ENCODE data around the gene JMJD7.
"Not testable (repeated sequence)": the region's sequence is repeated elsewhere in the genome, so short reads cannot be mapped to it uniquely, and the experiment has no call there.

JMJD7 gene

GRCh38 chr15:41822471-41822870 is 5.4 kb upstream of the JMJD7 start:
- no peak for DNase-seq (ENCODE audit: low spot score)

- no peak for DNase-seq (ENCODE audit: low spot score)
Observed at GRCh38 chr15:41822957-41823356, 4.9 kb upstream of the JMJD7 start.

- DNase-seq (ENCODE audit: low spot score) = no peak
Observed at GRCh38 chr15:41823502-41823901, 4.4 kb upstream of the JMJD7 start.

- no peak for DNase-seq (ENCODE audit: low spot score)
Observed at GRCh38 chr15:41824062-41824745, 3.7 kb upstream of the JMJD7 start.

GRCh38 chr15:41825145-41825544 is 2.7 kb upstream of the JMJD7 start:
- no peak for DNase-seq (ENCODE audit: low spot score)

- no peak for DNase-seq (ENCODE audit: low spot score)
Observed at GRCh38 chr15:41825572-41826535, 2.0 kb upstream of the JMJD7 start.

GRCh38 chr15:41827290-41827879 is 507 bp upstream of the JMJD7 start:
- no peak for DNase-seq (ENCODE audit: low spot score)

GRCh38 chr15:41828807-41829141 is 882 bp downstream of the JMJD7 start:
- DNase-seq (ENCODE audit: low spot score) = no peak

GRCh38 chr15:41829959-41830646 is 2.2 kb downstream of the JMJD7 start:
- DNase-seq (ENCODE audit: low spot score) = no peak

GRCh38 chr15:41831291-41831690 is 3.4 kb downstream of the JMJD7 start:
- not testable (repeated sequence) for DNase-seq (ENCODE audit: low spot score)

- no peak for DNase-seq (ENCODE audit: low spot score)
Observed at GRCh38 chr15:41832208-41832607, 4.3 kb downstream of the JMJD7 start.

GRCh38 chr15:41832875-41833274 is 5.0 kb downstream of the JMJD7 start:
- DNase-seq (ENCODE audit: low spot score) = no peak

GRCh38 chr15:41834096-41834495 is 6.2 kb downstream of the JMJD7 start:
- DNase-seq (ENCODE audit: low spot score) = no peak

- no peak for DNase-seq (ENCODE audit: low spot score)
Observed at GRCh38 chr15:41836073-41836472, 8.2 kb downstream of the JMJD7 start.

GRCh38 chr15:41836713-41837454 is 9.0 kb downstream of the JMJD7 start:
- no peak for DNase-seq (ENCODE audit: low spot score)

- DNase-seq (ENCODE audit: low spot score) = no peak
Observed at GRCh38 chr15:41838400-41838897, 10.6 kb downstream of the JMJD7 start, which contains the start of gene PLA2G4B. Gene PLA2G4B, plus strand, starts transcription at chr15:41838847. Its CDS starts 67 bp downstream, at chr15:41838914.

GRCh38 chr15:41839781-41840491 is 12.0 kb downstream of the JMJD7 start:
- no peak for DNase-seq (ENCODE audit: low spot score)

- DNase-seq (ENCODE audit: low spot score) = no peak
Observed at GRCh38 chr15:41840673-41841072, 12.8 kb downstream of the JMJD7 start.

- no peak for DNase-seq (ENCODE audit: low spot score)
Observed at GRCh38 chr15:41841131-41841530, 13.2 kb downstream of the JMJD7 start.

- no peak for DNase-seq (ENCODE audit: low spot score)
Observed at GRCh38 chr15:41842229-41842628, 14.3 kb downstream of the JMJD7 start.

- no peak for DNase-seq (ENCODE audit: low spot score)
Observed at GRCh38 chr15:41843571-41843970, 15.7 kb downstream of the JMJD7 start.

All from putamen (tissue), 1 donor.